Gastrocnemius medialis (tissue), 4 donors: Measurements from ENCODE around the gene UBP1.

Source experiments
- CTCF ChIP-seq, 5 experiments: fragments of 450-650 bp in 3 of 5; fragments of 200-600 bp in 2 of 5; sonication (generic) in 2 of 5; IDR thresholded peaks in 4 of 5; conservative IDR thresholded peaks in 1 of 5; 1 replicate in 4 of 5; 2 replicates in 1 of 5; pipeline ENCODE4 v1.5.1; 2016 to 2019; ENCODE audit warnings: antibody characterized with exemption in 5 of 5, mild to moderate bottlenecking in 3 of 5, moderate library complexity in 3 of 5
- POLR2A ChIP-seq, 2 donors: fragments of 450-650 bp; IDR thresholded peaks; one replicate each; pipeline ENCODE4 v1.6.1; 2017; ENCODE audit warnings: antibody characterized with exemption in 2 of 2, mild to moderate bottlenecking in 2 of 2, moderate library complexity in 2 of 2

DNA sequence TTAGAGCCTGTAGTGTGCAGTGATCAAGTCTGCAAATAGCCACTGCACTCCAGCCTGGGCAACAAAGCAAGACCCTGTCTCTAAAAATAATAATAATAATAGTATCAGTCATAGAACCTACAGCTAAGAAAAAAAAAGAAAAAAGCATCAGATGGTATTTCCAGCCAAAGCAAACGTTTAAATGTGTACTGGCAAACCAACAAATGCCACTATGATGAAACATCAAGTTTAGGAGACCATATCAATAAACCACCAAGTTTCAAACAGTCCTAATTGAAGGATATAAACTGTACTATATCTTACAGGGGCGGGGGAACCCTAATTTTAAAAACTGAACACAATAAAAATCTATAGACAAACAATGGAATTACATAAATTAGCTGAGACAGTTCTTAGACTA, 6.4 kb downstream of the UBP1 start:
- no peak for TF ChIP-seq CTCF (IDR thresholded peaks at IDR 0.05 in 4 of 5, conservative IDR thresholded peaks at IDR 0.05 in 1 of 5)
- TF ChIP-seq POLR2A (IDR thresholded peaks at IDR 0.05): no peak
